GM18909 (cell line): ENCODE results near the gene NXN.

Source experiments
- ATAC-seq: cut with Tn5 transposase; IDR thresholded peaks from one replicate; pipeline ENCODE4 v1.9.1; 2021; ENCODE audit warnings: mild to moderate bottlenecking; ENCODE audit not compliant: unreplicated experiment, poor library complexity

The NXN gene

DNA sequence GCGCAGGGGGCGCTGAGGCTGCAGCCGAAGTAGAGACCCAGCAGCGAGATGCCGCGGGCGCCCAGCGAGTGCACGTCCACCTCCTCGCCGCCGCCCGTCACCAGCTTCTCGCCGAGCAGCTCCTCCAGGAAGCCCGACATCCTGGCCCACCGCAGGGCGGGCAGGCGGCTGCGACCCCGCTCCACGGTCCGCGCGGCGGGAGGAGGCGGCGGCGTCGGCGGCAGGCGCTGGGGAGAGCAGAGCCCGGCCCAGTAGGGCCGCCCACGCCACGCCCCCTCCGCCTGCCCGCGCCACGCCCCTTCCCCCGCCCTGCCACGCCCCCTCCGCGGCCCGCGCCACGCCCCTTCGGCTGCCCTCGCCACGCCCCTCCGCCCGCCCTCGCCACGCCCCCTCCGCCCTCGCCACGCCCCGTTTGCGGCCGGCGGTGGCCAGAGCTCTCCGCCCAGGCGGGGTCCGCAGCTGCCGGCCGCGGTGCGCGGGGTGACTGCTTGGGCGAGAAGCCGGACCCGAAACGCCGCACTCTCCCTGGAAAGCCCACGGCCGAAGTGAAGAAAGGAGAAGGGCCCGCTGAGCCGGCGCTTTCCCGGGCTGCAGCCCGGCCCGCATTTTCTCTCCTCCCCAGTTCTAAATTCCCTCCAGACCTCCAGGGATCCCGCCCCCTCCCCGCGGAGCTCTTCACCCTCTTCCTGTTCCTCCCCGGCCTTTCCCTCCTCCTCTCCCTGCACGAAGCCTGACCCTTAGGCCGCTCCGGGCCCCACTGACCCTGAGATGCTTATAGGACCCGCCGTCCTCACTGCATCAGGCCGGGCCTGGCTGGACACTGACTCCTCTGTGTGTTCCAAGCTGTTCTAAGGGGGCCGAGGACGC, at the start of gene NXN:
TSS of gene NXN (minus strand) at position 238 of the 867 bp plus-strand sequence.
- ATAC-seq: peak; percentile 71

DNA sequence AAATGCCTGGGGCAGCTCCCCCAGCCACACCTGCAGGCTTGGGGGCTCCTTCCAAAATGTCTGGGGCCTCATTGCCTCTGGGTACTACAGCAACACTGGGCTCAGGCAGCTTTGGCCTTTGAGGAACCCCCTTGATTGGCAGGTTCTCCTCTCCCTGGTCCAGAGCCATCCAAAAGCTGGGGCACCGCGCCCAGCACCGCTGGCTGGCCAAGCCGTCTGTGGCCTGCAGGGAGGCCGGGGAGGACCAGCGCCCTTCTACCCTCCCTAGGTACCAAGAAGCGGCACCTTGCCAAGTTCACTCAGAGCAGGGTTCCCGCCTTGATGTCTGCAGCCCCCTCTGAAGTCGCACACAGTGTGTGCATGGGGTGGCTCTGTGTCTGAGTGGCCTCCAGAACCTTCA, 47.5 kb upstream of the NXN start:
- ATAC-seq: no peak

DNA sequence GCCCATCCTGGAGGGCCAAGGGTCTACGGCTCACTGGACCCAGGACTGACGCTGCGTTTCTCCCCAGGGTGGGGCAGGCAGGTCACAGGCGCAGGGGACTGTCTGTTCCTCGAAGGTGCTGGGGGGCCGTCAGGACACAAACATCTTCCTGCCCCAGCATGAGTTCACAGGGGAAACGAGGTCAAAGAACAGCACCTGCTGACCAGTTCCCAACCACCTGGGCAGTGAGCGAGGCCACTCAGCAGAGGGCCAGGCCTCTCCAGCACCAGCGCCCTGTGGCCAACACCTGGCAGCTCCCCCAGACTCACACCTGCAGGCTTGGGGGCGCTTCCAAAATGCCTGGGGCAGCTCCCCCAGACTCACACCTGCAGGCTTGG, 47.0 kb upstream of the NXN start:
- ATAC-seq: no peak

DNA sequence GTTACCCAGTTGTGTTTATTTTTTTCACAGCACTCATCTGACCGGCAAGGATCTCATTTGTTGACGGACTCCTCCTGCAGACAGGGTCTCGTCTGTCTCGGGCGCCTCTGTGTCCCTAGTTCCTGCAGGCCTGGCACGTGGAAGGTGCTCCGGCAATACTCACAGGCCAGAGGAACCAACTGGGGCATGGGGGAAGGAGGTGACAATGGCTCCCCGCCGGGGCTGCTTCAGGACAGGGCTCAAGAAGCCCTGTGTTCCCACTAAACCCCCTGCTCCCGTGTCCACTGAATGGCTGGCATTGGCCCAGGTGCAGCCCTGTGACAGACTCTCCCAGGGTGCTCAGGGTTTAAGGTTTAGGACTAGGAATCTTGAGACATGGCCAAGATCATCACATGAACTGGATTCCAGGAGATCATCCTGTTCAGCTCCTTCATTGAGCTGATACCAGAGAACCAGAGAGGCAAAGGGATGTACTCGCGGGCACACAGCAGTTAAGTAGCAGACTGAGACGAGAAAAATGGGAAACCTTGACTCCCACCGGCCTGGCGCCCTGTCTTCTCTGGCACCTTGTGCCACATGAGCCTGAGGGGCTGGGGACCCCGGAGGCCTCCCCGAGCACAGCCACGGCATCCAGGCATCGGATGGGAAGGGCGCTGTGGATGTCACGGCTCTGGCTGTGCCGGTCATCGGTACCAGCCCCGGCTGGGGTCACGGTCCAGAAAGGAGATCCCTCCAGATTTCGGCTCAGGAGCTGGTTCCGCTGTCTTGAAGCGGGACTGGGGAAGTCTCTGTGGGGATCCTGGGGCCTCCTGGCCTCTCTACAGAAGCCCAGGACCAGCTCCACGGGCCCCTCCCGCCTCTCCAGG, 46.4 kb upstream of the NXN start:
- ATAC-seq: no peak

DNA sequence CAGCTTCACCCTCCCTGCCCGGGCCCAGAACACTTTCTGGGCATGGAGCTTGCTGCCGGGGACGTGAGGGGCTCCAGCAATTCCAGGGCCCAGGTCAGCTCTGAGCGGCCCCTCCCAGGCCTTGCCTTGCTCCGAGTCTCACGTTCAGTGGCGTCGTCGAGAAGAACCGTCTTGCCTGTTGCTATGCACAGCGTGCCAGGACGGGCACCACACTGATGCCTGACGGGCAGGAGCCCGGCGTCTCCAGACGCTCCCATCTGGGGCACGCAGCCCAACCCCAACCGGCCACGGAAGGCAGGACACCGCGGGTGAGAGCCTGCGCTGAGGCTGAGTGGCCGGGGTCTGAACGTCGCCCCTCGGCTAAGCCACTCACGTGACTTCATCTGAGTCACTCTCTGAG, 44.5 kb upstream of the NXN start:
- ATAC-seq: no peak

DNA sequence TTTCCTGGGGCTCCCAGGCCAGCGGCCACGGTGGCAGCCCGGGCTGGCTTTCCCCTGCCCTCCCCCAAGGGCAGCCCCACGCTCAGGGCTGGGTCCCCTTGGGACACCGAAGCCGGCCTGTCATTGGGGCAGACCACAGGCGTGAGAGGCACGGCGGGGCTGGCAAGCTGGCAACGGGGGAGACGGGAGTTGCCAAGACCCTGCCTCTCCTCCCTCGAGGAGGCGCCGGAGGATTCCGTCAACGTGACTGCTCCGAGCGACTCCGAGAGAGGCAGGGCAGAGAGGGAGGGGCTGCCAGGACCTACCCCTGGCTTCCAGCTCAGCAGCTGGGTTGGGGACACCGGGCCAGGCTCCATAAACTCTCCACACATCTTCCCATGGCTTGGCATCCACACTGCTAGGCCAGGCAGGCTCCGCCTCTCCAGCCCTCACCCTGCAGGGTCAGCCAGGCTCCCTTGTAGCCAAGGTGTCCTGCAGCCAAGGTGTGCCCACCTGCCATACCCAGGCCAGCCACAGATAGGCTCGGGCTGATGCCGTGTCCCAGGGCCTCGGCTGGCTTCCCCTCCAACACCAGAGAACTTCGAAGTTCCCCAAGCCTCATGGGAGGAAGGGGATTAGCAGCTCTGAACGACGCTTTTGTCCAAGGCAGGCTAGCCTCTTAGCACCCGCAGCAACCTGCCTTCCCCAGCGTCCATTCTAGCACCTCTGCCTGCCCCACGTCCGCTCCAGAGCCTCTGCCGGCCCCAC, 42.9 kb upstream of the NXN start:
- no peak for ATAC-seq

DNA sequence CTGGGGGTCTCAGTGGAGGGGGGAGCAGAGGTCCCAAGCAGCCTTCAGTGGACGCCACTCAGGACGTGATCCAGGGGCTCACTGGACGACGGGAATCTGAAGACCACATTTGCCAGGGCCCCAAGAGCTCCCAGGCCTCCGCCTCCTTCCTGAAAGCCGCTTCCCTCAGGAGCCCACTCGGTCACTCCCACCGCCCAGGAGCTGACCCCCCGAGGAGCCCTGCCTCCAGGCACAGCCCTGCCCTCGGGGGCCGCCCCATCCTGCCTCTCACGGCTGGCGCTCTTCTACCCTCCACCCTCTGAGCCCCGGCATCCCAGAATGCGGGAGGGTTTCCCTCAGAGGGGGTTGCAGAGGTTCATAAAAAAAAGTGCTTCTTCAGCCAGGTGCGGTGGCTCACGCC, 41.6 kb upstream of the NXN start:
- no peak for ATAC-seq

DNA sequence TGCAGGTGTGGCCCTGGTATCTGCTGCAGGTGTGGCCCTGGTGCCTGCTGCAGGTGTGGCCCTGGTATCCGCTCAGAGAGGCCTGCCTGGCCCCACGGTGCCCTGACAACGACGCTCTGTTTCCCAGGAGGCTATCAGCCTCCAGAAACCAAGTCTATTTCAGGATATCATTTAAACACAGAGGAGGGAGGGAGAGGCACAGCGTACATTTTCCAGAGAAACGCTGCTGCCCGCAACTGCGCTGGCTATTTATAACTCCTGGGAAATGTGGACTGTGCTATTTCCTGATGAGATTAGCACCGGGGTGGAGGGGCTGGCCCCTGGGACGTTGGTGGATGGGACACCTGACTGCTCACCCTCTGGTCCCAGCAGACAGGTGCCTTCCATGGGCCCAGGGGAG, 39.9 kb upstream of the NXN start:
- ATAC-seq: no peak

DNA sequence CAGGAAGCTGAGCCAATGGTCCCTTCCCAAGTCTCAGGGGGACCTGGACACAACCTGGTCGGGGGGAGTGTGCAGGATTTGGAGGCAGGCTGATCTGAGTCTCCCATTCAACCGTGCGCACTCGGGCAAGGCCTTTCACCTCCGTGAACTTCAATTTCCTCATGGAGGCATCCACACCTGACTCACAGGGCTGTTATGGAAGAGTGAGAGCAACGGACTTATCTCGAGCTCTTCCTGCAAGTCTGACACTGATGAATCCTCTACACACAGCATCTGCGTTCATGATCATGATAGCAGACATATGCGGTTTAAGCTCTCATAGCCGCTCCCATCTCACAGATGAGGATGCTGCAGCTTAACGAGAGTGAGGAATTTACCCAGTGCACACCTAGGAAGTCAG, 39.0 kb upstream of the NXN start:
- no peak for ATAC-seq

DNA sequence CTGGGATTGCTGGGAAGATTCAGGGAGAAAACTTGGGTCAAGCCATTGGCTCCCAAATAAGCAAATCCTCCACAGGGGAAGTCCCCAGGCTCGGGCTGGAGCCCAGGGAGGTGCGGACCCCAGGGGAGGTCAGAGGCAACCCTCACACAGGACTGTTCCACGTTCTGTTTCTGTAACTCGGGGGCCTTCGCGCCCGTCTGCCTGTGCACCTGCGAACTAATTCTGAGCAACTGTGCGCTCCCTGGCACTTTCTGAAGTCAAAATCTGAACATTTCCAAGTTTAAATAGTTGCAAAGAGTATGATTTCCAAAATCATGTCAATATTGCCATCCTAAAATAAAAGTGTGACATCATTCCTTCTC, 34.1 kb upstream of the NXN start:
- ATAC-seq: no peak

DNA sequence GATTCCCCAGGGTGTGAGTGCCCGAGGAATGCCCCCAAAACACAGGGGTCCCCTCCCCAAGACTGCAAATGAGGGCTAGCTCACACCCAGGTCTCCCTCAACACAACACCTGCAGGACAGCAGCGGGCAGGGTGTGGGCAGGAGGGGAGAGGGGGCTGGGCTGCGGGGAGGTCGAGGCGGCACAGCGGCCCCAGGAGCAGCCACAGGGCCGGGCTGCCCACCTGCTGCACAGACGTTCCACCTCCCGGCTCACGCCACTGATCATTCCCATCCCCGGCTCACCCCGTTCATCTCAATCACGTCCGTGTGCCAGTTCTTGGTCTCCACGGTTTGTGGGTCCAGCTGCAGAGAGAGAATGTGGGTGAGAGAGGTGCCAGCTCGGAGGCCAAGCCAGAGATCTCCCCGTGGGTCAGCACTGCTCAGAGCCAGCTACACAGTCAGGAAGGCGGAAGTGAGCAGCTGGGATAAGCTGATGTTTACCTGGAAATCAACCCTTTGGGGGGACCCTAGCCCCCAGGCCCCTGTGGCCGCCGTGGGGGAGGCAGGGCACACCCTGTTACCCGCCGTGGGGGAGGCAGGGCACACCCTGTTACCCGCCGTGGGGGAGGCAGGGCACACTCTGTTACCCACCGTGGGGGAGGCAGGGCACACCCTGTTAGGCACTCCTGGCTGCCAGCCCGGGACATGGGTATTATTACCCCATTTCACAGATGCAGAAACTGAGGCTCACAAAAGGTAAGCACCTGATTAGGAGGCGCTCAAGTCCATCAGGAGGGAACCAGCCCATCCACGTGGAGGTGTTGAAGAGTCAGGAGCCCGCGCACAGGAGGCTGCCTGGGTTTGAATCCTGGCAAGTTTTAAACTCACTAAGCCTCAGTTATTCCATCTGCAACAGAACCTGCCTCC, 33.5 kb upstream of the NXN start:
- ATAC-seq: no peak

DNA sequence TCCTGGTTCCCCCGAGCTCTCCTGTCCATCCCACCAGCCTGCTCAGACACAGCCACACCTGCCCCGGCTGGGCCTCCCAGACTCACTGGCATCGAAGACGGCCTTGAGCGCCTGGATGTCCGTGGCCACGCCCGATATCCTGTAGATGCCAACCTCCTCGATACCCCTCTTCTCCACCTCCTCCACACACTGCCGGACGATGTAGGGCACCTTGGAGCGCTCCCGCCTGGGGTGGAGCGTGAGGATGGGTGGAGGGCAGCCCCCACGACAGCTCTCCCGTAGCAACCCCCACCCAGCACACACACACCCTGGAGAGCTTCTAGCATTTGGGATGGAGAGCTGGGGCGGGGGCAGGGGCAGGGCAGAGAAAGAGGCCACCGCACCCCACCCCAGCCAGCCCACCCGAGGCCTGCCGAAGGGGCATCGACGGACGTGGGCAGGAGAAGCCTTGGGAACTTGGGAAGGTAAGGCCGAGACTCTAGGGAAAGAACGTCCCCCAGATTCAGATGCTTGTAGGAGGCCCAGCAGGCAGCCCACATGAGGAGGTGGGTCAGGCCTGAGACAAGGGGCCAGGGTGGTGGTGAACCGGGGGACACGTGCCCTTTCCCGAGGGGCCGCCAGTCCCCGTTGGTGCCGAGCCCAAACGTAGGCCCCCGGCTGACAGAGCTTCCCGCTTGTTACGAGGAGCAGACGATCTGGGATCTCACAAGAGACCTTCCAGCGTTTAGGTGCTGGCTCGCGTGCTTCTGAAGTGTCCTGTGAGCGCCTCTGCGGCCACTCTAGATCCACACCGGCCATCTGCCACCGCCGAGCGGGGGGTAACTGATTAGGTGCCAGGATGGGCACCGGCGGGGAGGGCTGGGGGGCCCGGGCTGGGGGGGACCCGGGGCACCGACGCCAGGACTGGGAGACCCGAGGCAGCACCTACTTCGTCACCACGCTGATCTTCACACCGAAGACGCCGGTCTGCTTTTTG, 32.5 kb upstream of the NXN start:
- no peak for ATAC-seq

DNA sequence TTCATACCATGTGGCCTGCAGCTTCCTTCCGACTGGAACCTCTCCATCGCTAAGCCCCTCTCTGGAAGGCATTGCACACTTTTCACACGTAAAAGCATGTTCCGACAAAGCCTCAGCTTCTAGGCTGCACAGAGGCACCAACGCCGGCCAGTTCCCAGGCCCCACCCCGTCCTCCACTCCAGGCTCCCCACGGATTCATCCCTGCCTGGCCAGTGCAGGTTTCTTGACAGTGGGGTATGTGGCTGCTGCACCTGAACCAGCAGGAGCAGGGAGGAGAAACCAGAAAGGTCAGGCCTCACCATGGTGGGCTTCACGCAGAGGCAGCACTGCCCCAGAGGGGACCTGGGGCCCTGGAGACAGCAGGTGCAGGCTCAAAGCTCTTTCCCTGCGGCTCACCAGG, 31.6 kb upstream of the NXN start:
- ATAC-seq: no peak

DNA sequence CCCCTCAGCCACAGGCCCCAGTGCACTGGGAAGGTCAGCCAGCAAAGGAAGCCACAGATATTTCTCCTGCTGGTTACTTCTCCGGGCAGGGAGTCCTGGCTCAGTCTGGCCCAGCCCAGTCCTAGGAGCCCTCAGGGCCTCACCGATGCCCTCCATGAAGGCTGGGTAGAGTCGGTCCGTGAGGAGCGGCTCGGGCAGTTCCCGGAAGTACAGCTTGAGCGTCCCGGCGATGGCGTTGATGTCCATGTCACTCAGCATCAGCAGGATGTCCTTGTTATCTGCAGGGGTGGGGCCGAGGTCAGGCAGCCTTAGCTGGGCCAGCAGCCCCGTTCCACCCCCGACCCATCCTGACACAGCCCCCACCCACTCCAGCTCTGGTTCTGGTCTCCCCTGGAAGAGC, 31.0 kb upstream of the NXN start:
- ATAC-seq: no peak

DNA sequence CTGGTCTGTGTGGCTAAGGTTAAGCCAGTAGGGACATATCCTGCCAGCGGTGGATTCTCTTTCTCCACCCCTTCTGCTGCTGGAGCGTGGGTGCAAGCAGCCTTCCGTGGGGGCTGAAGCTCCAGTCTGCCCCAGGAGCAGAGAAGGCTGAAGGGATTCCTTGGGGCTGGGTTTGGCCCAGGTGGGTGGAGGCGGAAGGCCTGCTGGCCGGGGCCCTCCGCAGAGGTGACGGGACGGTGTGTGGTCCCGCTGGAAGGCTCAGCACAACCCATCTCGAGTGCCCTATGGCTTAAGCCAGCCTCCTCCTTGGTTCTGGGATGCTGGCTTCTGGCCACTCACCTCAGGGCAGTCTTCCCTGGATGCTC, 30.5 kb upstream of the NXN start:
- ATAC-seq: no peak

DNA sequence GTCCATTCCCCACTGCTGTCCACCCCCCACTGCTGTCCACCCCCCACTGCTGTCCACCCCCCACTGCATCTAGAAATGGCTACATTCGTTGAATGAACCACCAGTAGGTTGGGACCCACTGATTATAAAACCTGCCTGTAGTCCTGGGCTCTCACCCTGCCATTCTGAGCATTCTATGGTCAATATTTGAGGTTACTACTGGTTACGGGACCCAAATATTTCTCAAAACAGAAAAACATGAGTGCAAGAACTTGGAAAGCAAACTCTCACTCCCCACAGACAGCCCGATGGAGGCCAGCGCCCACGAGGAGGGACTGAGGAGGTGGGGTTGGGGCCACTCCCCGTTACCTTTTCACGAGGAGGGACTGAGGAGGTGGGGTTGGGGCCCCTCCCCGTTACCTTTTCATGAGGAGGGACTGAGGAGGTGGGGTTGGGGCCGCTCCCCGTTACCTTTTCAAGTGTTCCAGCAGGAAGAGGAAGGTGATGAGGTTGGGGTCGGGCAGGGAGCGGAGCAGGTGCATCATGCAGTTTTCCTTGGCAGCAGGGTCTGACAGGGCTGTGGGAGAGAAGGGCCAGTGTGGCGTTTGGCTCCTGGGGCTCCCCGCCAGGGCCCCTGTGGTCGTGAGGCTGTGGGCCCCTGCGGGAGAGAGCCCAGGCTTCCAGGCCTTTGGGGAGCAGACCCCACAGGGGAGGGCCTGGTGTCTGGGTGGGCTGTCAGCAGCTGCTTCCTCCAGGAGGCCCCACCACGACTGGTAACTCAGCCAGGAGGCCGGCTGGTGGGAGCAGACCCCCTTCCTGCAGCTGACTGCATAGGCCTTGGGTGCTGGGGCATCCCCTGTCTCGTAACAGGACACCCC, 29.9 kb upstream of the NXN start:
- no peak for ATAC-seq

DNA sequence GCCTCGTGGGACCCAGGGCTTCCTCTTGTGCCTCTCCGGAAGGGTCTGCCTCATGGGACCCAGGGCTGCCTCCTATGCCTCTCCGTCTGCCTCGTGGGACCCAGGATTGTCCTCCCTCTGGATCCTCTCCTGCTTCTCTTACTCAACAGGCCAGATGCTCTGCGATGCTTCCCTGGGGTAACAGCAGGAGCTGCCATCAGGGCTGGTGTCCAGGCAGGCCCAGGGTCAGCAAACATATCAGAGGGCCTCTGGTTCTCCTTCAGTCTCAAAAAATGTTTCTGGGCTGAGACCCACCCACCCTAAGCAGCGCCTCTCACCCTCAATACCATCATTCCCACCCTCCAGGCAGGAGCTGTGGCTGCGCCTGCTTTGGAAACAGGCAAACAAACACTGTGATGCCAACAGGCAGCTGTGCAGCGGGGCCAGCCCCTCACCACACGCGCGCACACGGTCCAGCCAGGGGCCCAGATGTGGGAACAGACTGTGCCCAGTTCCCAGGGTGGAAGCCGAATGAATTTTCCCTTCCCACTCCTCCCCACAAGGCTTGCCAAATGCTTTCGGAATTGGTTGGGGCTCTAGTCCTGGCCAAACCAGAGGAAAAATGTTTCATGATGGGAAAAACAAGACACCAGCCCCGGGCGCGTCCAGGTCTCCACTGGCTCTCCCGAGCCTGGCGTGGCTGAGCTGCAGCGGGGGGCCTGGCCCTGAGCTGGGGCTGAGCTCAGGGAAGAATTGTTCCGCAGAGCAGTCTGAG, 28.6 kb upstream of the NXN start:
- no peak for ATAC-seq
